IPS-18c (cell line): ENCODE data around the gene DCLK1.

ENCODE experiments used
- H3K4me3 ChIP-seq: 2 replicates; pipeline ENCODE4 v1.7.0; 2013; ENCODE audit warnings: low read depth, mild to moderate bottlenecking, low read length, moderate library complexity; ENCODE audit not compliant: insufficient read depth
- H3K9me3 ChIP-seq: one replicate; pipeline ENCODE4 v1.6.1; 2013; ENCODE audit warnings: mild to moderate bottlenecking, low read length, moderate library complexity; ENCODE audit not compliant: control insufficient read depth, insufficient read depth

Gene DCLK1

GRCh38 chr13:35766663-35767062, 364.5 kb downstream of the DCLK1 start:
- Histone ChIP-seq H3K9me3 (no peaks in the 10 kb centered on the region), H3K4me3 (no peak overlapping the region)

DNA sequence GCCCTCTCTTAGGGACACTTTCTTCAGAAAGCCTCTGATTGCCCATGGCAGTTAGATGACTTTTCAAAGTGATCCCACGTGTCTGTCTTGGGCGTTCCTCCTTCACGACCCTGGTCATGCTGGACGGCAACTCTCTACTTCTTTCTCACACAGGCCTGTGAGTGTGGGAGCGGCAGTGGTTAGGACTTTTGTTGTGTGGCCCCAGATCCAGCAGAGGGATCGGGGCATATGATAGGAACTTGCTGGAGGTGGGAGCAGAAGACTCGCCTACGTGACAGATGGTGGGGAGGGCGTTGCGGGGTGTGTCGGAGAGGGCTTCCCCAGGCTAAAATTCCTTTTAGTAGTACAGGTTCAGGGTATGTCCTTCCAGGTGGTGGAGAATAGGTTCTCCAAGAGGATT, 365.2 kb downstream of the DCLK1 start:
- no peak overlapping the region for H3K4me3 ChIP-seq
- H3K9me3 ChIP-seq: no peaks in the 10 kb centered on the region

DNA sequence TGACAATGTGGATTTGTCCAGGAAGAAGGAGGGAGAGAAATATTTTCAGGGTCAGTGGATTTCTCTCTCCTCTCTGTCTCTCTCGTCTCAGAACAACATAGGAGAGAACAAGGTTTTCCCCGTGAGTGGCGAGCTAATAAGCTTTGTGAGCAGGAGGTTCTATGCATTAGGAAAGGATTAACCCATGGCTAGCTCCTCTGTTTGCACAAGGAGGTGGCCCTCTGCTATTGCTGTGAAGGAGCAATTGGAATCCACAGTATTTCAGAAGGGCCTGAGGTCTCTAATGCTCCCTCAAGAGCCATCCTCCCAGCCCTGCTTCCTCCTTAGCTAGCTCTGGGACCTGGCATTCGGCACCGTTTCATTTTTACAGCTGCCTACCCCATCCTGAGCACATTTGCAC, 365.8 kb downstream of the DCLK1 start:
- no peaks in the 10 kb centered on the region for H3K9me3 ChIP-seq

GRCh38 chr13:35764326-35765015, 366.7 kb downstream of the DCLK1 start:
- no peak overlapping the region for H3K4me3 ChIP-seq
- no peaks in the 10 kb centered on the region for H3K9me3 ChIP-seq

More for the DNA sequence above, 365.8 kb downstream of the DCLK1 start:
- H3K4me3 ChIP-seq: no peak overlapping the region

GRCh38 chr13:35763782-35764123, 367.4 kb downstream of the DCLK1 start:
- no peaks in the 10 kb centered on the region for H3K9me3 ChIP-seq
- H3K4me3 ChIP-seq: no peak overlapping the region

GRCh38 chr13:35763060-35763781, 368.0 kb downstream of the DCLK1 start:
- Histone ChIP-seq H3K9me3 (no peaks in the 10 kb centered on the region), H3K4me3 (no peak overlapping the region)

DNA sequence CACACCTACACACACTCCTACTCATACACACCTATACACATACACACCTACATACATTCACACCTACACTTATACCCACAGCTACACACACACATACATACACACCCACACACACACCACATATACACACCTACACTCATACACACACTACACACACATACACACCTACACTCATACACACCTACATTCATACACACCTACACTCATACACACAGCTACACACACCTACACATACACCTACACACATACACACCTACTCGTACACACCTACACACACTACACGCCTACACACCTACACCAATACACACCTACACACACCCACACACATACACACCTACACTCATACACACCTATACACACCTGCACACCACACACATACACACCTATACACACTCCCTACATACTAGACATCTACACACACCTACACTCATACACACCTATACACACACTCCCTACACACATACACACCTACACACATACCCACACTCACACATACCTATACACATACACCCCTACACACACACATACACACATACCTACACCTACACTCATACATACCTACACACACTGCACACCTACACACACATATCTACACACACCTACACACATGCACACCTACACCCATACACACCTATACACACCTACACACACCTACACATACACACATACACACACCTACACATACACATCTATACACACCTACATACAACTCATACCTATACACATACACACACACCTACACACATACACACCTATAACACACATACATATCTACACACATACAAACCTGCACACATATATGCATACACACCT, 369.5 kb downstream of the DCLK1 start:
- H3K4me3 ChIP-seq: no peak overlapping the region
- no peaks in the 10 kb centered on the region for H3K9me3 ChIP-seq

GRCh38 chr13:35760735-35761281, 370.4 kb downstream of the DCLK1 start:
- Histone ChIP-seq H3K9me3 (no peaks in the 10 kb centered on the region), H3K4me3 (no peak overlapping the region)

- H3K4me3 ChIP-seq: no peak overlapping the region
- peaks cover 5% of the 10 kb centered on the region for H3K9me3 ChIP-seq
Measured at GRCh38 chr13:35747594-35747993, 383.6 kb downstream of the DCLK1 start.

DNA sequence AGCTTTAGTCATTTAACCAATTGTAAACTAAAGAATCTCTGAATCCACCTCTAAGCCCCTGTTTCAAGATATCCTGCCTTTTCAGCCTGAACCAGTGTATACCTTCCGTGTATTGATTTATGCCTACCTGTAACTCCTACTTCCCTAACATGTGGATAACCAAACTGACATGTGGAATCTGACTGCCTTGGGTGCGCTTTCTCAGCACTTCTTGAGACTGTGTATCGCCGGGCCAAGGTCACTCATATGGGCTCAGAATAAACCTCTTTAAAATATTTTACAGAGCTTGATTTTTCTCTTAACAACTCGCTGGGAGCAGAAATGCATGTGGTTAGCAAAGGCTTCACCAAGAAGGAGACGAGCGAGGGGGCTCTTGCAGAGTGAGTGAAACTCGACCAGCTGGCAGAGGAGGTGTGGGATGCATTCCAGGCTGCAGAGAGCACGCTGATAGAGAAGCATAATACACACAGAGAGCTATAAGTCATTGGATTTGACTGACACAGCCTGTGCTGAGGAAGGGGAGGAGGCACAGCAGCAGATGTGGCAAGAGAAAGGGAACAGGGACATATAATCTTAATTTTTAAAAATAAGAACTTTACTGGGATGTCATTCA, 386.5 kb downstream of the DCLK1 start:
- Histone ChIP-seq H3K4me3 (no peak overlapping the region), H3K9me3 (peaks cover 7% of the 10 kb centered on the region)

- no peak overlapping the region for H3K4me3 ChIP-seq
- peaks cover 7% of the 10 kb centered on the region for H3K9me3 ChIP-seq
Measured at GRCh38 chr13:35744144-35744543, 387.0 kb downstream of the DCLK1 start.

DNA sequence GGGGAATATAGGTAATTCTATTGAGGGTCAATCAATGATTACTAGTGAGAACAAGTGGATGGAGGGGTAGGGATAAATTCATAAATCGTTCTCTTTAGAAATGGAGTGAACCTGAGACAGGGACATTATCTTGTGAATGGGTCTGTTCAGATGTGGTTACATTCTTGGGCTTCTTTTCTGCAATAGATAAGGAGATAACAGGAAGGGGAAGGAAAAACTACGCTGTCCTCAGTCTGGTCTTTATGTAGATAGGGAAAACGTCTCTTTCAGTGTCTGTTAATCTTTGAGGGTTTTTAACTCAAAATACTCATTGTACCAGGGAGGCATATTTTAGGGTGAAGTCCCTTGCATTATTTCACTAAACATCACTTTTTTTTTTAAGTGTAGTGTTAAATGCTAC, 388.0 kb downstream of the DCLK1 start:
- Histone ChIP-seq H3K4me3 (no peak overlapping the region), H3K9me3 (peaks cover 7% of the 10 kb centered on the region)

DNA sequence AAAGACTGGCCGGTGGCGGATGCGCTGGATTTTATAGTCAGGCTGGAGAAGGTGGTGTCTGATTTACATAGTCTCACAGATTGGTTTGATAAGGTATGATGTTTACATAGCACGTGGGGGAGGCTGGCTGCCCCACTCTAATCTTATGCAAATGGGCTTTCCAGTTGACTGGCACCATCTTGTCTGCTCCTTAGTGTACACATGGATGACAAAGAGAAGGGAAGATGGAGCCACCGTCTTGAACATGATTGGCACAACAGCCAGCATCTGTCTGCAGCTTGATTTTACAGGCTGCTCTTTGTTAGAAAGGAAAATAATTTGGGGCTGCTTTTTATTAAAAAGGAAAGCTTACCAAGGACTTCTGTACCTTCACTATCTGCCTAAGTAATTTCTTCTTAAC, 389.5 kb downstream of the DCLK1 start:
- peaks cover 7% of the 10 kb centered on the region for H3K9me3 ChIP-seq
- no peak overlapping the region for H3K4me3 ChIP-seq

GRCh38 chr13:35736876-35737275, 394.3 kb downstream of the DCLK1 start:
- peaks cover 2% of the 10 kb centered on the region for H3K9me3 ChIP-seq

DNA sequence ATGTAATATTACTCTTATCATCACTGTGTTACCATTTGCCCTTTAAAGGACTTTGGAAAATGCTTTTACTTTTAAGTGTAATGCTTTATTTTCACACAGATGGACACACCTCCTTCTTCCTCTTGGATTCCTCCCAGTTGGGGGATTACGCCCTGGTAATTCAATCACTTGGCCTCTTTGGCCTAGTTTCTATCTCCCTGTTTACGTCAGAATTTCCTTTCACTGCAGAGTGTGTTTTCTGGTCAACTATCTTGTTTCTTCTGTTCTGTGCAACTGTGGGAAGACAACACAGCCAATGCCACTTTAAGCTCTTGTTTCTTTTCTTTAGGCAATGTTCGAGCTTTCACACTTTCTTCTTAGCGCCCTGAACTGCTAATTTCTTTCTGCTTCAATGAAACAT, 397.4 kb downstream of the DCLK1 start:
- no peak overlapping the region for H3K4me3 ChIP-seq
- H3K9me3 ChIP-seq: no peaks in the 10 kb centered on the region

More at GRCh38 chr13:35736876-35737275, 394.3 kb downstream of the DCLK1 start:
- no peak overlapping the region for H3K4me3 ChIP-seq

DNA sequence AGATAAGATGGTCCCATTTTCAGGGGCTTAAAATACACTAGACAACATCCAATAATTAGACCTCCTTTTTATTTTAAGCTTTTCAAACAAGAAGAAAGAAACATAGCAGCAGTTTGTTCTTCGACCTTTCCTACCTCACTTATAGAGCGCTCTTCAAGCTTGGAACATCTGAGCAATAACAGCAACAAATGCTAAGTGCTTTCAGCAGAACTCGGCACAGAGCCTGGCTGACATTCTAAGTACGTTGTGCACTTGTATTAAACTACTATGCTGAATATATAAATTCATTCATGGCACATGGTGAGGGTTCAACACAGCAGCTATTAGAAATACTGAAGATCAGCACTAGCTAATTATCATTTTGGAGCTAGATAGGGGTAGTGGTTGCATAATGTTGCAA, 398.6 kb downstream of the DCLK1 start:
- no peak overlapping the region for H3K4me3 ChIP-seq

DNA sequence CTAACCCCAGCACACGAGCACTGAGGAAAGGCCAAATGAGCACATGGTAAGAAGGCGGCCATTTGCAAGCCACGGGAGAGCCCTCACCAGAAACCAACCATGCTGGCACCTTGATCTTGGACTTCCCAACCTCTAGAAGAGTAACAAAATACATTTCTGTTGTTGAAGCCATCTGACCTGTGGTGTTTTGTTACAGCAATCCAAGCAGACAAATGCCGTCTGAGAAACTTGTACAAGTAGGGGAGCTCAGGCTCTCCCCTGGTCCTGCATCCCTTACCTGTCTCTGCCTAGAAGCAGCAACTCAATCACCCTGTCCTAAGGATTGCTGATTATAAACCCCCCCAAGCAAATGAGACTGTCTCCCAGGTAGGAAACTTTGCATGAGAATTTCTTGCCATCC, 399.7 kb downstream of the DCLK1 start:
- Histone ChIP-seq H3K9me3 (no peaks in the 10 kb centered on the region), H3K4me3 (no peak overlapping the region)

More for the DNA sequence above, 398.6 kb downstream of the DCLK1 start:
- no peaks in the 10 kb centered on the region for H3K9me3 ChIP-seq
